ENCODE results near the gene RBPMS2.

- TF ChIP-seq CTCF (IDR thresholded peaks at IDR 0.05; ENCODE audit: borderline replicate concordance, extremely low read depth, low read length, poor library complexity, severe bottlenecking) (no peak), EZH2 (IDR thresholded peaks at IDR 0.05; ENCODE audit: borderline replicate concordance, low read depth, low read length, severe bottlenecking) (no peak)
Observed at GRCh38 chr15:64800476-64800875, 25.1 kb upstream of the RBPMS2 start.

Data from DND-41 (cell line).